C4-2B (cell line): ENCODE results near the gene GAB1.

Experiments used
- ZFX ChIP-seq: fragments of 450-650 bp; IDR thresholded peaks from 2 replicates; pipeline ENCODE4 v1.6.1; 2017
- TF ChIP-seq, protein P1 (sequence below): fragments of 450-650 bp; conservative IDR thresholded peaks from 2 replicates; pipeline ENCODE4 v1.5.1; 2017; ENCODE audit warnings: mild to moderate bottlenecking

DNA sequence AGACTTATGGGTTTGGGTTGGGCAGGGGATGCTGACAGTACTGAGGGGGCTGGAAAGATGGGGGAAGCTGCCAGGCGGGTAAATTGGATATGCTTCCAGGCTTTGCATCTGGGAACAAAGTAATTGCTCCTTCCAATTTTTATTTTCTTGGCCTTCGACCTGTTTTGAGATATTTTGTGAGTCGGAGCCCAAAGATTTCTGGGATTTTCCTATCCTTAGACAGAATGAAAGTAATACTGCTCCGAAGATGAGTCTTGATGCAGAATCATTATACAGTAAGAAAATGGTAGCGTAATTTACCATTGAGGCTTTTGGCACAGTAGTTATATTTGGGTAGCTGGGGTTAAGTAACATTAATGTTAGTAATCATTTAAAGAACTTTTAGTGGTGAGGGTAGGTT is 178.2 kb downstream of the GAB1 start:
- TF ChIP-seq, protein P1, sequence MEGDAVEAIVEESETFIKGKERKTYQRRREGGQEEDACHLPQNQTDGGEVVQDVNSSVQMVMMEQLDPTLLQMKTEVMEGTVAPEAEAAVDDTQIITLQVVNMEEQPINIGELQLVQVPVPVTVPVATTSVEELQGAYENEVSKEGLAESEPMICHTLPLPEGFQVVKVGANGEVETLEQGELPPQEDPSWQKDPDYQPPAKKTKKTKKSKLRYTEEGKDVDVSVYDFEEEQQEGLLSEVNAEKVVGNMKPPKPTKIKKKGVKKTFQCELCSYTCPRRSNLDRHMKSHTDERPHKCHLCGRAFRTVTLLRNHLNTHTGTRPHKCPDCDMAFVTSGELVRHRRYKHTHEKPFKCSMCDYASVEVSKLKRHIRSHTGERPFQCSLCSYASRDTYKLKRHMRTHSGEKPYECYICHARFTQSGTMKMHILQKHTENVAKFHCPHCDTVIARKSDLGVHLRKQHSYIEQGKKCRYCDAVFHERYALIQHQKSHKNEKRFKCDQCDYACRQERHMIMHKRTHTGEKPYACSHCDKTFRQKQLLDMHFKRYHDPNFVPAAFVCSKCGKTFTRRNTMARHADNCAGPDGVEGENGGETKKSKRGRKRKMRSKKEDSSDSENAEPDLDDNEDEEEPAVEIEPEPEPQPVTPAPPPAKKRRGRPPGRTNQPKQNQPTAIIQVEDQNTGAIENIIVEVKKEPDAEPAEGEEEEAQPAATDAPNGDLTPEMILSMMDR = no peak
- TF ChIP-seq ZFX = no peak
